ENCODE results near the gene PEX14.

DNA sequence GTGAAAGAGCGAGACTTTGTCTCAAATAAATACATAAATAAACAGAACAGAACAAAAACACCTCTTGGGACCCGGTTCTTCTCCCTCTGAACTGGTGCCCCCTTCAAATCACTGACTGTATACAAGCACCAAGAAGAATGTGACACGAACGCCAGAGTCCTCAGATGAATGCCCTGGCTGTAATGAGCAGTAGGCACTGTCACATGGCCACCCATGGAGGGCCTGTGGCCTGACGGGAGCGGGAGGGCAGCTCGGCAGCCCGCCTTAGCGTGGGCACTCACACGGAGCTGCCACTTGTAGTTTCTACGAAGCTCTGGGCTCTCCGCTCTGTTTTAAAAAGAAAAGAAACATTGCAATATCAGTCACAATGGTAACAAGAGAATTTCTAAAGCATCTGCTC, 146.0 kb downstream of the PEX14 start:
- no peak for TF ChIP-seq TAF1 (IDR thresholded peaks at IDR 0.05; ENCODE audit: borderline replicate concordance, insufficient read depth, low read length)
- TF ChIP-seq, protein P1, sequence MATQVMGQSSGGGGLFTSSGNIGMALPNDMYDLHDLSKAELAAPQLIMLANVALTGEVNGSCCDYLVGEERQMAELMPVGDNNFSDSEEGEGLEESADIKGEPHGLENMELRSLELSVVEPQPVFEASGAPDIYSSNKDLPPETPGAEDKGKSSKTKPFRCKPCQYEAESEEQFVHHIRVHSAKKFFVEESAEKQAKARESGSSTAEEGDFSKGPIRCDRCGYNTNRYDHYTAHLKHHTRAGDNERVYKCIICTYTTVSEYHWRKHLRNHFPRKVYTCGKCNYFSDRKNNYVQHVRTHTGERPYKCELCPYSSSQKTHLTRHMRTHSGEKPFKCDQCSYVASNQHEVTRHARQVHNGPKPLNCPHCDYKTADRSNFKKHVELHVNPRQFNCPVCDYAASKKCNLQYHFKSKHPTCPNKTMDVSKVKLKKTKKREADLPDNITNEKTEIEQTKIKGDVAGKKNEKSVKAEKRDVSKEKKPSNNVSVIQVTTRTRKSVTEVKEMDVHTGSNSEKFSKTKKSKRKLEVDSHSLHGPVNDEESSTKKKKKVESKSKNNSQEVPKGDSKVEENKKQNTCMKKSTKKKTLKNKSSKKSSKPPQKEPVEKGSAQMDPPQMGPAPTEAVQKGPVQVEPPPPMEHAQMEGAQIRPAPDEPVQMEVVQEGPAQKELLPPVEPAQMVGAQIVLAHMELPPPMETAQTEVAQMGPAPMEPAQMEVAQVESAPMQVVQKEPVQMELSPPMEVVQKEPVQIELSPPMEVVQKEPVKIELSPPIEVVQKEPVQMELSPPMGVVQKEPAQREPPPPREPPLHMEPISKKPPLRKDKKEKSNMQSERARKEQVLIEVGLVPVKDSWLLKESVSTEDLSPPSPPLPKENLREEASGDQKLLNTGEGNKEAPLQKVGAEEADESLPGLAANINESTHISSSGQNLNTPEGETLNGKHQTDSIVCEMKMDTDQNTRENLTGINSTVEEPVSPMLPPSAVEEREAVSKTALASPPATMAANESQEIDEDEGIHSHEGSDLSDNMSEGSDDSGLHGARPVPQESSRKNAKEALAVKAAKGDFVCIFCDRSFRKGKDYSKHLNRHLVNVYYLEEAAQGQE (IDR thresholded peaks at IDR 0.05; ENCODE audit: insufficient read depth in 1 of 2, low read depth in 2 of 2, low read length in 2 of 2): no peak
